Esophagus muscularis mucosa (tissue), 4 donors: Measurements from ENCODE around the gene SREBF1. TPM values are rescaled to one million over a fixed set of nuclear protein-coding genes. Genes with fewer than 3 reads are reported as not detected.
A peak's percentile ranks its signal among the peaks of the same experiment; 100 is the strongest.

ENCODE experiments used
- DNase-seq: peaks from one replicate; pipeline ENCODE4 v3.0.0-alpha.2; 2017; ENCODE audit errors: extremely low spot score
- H3K27ac ChIP-seq, 4 donors: fragments of 200-600 bp; sonication (generic); replicated peaks in 1 of 4; 1 replicate in 3 of 4; 2 replicates in 1 of 4; pipeline ENCODE4 v1.5.1; 2016 to 2019; ENCODE audit warnings: mild to moderate bottlenecking in 1 of 4
- H3K27me3 ChIP-seq, 4 donors: fragments of 200-600 bp; sonication (generic); one replicate each; pipeline versions ENCODE4 v1.5.1 to v1.6.0; 2016 to 2019
- H3K36me3 ChIP-seq, 4 donors: fragments of 200-600 bp; sonication (generic); one replicate each; pipeline ENCODE4 v1.5.1; 2016 to 2019
- H3K4me1 ChIP-seq, 4 donors: fragments of 200-600 bp; sonication (generic); one replicate each; pipeline ENCODE4 v1.5.1; 2016 to 2019
- H3K4me3 ChIP-seq, 4 donors: fragments of 200-600 bp; sonication (generic); 1 replicate in 2 of 4; 2 replicates in 2 of 4; pipeline ENCODE4 v1.5.1; 2016 to 2019; ENCODE audit warnings: mild to moderate bottlenecking in 4 of 4, moderate library complexity in 1 of 4
- H3K9me3 ChIP-seq, 4 donors: fragments of 200-600 bp; sonication (generic); 1 replicate in 3 of 4; 2 replicates in 1 of 4; pipeline ENCODE4 v1.5.1; 2016 to 2019
- CTCF ChIP-seq, 3 experiments: fragments of 200-600 bp in 2 of 3; fragments of 450-650 bp in 1 of 3; sonication (generic) in 2 of 3; IDR thresholded peaks; one replicate each; pipeline ENCODE4 v1.5.1; 2017 to 2019; ENCODE audit warnings: antibody characterized with exemption in 3 of 3, mild to moderate bottlenecking in 2 of 3, moderate library complexity in 1 of 3
- EP300 ChIP-seq: sonication (generic); formaldehyde crosslinking; IDR thresholded peaks from one replicate; pipeline ENCODE4 v1.6.1; 2017; ENCODE audit warnings: antibody characterized with exemption
- POLR2A ChIP-seq: fragments of 450-650 bp; IDR thresholded peaks from one replicate; pipeline ENCODE4 v1.6.1; 2017; ENCODE audit warnings: antibody characterized with exemption, moderate library complexity, mild to moderate bottlenecking, low read depth
- POLR2AphosphoS5 ChIP-seq, 2 donors: sonication (generic); formaldehyde crosslinking; IDR thresholded peaks; one replicate each; pipeline ENCODE4 v1.6.1; 2017; ENCODE audit warnings: antibody characterized with exemption in 2 of 2
- WGBS: methylation state at CpG from one replicate; pipeline ENCODE4 v1.1.5; 2018; 5-methylcytosine and 5-hydroxymethylcytosine counted together
- intact Hi-C: fragments of 100-400 bp; cut with DNase I; formaldehyde crosslinking; loops from one replicate; pipeline ENCODE4 v1.15.1; 2023
- total RNA-seq, 4 donors: library from RNA; depleted of rRNA; stranded (reverse); fragments of >200 nt; gene quantifications; one replicate each; pipeline versions ENCODE4 v1.1.0 to v1.2.1, GENCODE V29; 2016

SREBF1 gene
- total RNA-seq, 4 donors from 2014 or later = 28.1 to 62.6 (median 39.7) TPM

GRCh38 chr17:17857496-17857895 lies 20.7 kb upstream of the SREBF1 start:
- Histone ChIP-seq H3K36me3 (peaks cover 0 to 25% (median 17%) of the 10 kb centered on the region in 4 donors), H3K27me3 (no peaks in the 10 kb centered on the region), H3K9me3 (no peaks in the 10 kb centered on the region), H3K4me1 (peaks cover 12 to 36% (median 30%) of the 10 kb centered on the region in 4 donors), H3K4me3 (no peak overlapping the region), H3K27ac (no peak overlapping the region)
- WGBS = 82% methylated on average over 4 of the region's 4 CpGs
- no peak for TF ChIP-seq EP300
- no peak for TF ChIP-seq POLR2AphosphoS5 (IDR thresholded peaks at IDR 0.05)
- TF ChIP-seq POLR2A = no peak
- no peak for TF ChIP-seq CTCF (IDR thresholded peaks at IDR 0.05)
- no peak for DNase-seq
- intact Hi-C loops = no loop called here

DNA sequence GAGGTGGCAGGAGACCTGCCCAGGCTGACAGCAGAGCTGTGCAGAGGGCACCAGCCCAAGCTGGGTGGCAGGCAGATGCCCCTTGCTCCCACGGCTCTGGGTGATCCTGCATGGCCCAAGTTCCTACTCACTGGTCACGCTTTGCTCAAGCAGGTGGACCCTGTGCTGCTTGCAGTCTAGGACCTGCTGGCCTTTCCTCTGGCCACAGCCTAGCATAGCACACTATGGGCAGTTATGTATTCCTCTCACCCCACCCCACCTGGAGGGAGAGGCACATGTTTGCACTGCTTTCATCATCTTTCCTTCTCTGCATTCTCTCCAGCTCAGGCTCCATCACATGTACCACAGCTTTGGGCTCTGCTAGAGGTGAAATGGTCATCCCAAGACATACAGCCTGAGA lies 19.6 kb upstream of the SREBF1 start:
- H3K27ac ChIP-seq = no peak overlapping the region
- no peak for DNase-seq
- peaks cover 0 to 21% (median 7%) of the 10 kb centered on the region in 4 donors for H3K36me3 ChIP-seq
- H3K4me1 ChIP-seq = peaks cover 12 to 39% (median 32%) of the 10 kb centered on the region in 4 donors
- 100% methylated on average over 2 of the region's 2 CpGs for WGBS
- TF ChIP-seq POLR2AphosphoS5 (IDR thresholded peaks at IDR 0.05) (no peak), EP300 (no peak), CTCF (IDR thresholded peaks at IDR 0.05) (no peak), POLR2A (no peak)
- no peaks in the 10 kb centered on the region for H3K27me3 ChIP-seq
- intact Hi-C loops = no loop called here
- H3K9me3 ChIP-seq = no peaks in the 10 kb centered on the region
- no peak overlapping the region for H3K4me3 ChIP-seq

GRCh38 chr17:17855976-17856375 lies 19.2 kb upstream of the SREBF1 start:
- H3K27me3 ChIP-seq = no peaks in the 10 kb centered on the region
- intact Hi-C loops = no loop called here
- TF ChIP-seq POLR2A (no peak), POLR2AphosphoS5 (IDR thresholded peaks at IDR 0.05) (no peak), CTCF (IDR thresholded peaks at IDR 0.05) (no peak), EP300 (no peak)
- H3K9me3 ChIP-seq = no peaks in the 10 kb centered on the region
- H3K4me3 ChIP-seq = no peak overlapping the region
- no peak overlapping the region for H3K27ac ChIP-seq
- H3K4me1 ChIP-seq = peaks cover 14 to 43% (median 36%) of the 10 kb centered on the region in 4 donors
- H3K36me3 ChIP-seq = peaks cover 0 to 17% (median 4%) of the 10 kb centered on the region in 4 donors
- DNase-seq = no peak
- 55% methylated on average over 2 of the region's 3 CpGs for WGBS

DNA sequence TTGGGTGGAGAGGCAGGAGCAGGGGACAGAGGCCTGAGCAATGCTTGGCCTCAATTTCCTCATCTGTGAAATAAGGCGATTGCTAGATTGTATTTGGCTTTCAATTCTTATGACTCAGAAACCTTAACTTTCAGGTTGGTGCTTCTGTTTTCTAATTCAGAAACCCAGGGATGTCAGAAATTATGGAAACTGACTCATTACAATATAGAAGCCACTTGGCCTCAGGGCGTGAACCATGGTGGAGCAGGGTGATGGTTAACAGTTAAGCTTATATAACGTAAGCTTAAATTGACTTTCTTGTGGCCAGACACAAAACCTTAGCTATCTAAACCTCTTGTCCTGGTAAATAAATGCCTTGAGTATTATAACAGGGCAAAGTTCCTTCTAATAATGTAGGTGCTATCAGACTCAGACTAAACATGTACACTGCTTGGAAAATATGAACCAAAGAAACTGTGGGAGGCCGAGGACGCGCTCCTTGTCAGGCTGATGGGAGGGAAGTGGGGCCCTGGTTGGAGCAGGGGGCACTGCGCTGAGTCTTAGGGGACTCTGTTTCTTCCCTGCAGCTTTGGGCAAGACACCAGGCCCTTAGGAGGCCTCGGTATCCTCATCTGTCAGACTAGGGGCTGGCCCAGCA lies 17.1 kb upstream of the SREBF1 start:
- intact Hi-C loops = no loop called here
- Histone ChIP-seq H3K4me1 (peaks cover 26 to 54% (median 48%) of the 10 kb centered on the region in 4 donors), H3K4me3 (no peak overlapping the region), H3K27me3 (no peaks in the 10 kb centered on the region), H3K9me3 (no peaks in the 10 kb centered on the region), H3K36me3 (peaks cover 0 to 16% (median 2%) of the 10 kb centered on the region in 4 donors), H3K27ac (peak overlapping the region in 2 of 4 donors; percentile 0 to 5)
- TF ChIP-seq POLR2A (no peak), CTCF (IDR thresholded peaks at IDR 0.05) (no peak), POLR2AphosphoS5 (IDR thresholded peaks at IDR 0.05) (no peak), EP300 (no peak)
- DNase-seq = no peak
- WGBS = 87% methylated on average over 8 of the region's 8 CpGs
